Activated CD4-positive, alpha-beta T cell treated with anti-CD3 and anti-CD28 coated beads for 1 hour (primary cell): ENCODE measurements around the gene MRTFA.
"Not testable (repeated sequence)": the region's sequence is repeated elsewhere in the genome, so short reads cannot be mapped to it uniquely, and the experiment has no call there.

Experiments
- DNase-seq: peaks from one replicate; pipeline ENCODE4 v3.0.0-alpha.2; 2020

MRTFA gene

GRCh38 chr22:40593460-40594273 lies 42.9 kb downstream of the MRTFA start:
- no peak for DNase-seq

DNA sequence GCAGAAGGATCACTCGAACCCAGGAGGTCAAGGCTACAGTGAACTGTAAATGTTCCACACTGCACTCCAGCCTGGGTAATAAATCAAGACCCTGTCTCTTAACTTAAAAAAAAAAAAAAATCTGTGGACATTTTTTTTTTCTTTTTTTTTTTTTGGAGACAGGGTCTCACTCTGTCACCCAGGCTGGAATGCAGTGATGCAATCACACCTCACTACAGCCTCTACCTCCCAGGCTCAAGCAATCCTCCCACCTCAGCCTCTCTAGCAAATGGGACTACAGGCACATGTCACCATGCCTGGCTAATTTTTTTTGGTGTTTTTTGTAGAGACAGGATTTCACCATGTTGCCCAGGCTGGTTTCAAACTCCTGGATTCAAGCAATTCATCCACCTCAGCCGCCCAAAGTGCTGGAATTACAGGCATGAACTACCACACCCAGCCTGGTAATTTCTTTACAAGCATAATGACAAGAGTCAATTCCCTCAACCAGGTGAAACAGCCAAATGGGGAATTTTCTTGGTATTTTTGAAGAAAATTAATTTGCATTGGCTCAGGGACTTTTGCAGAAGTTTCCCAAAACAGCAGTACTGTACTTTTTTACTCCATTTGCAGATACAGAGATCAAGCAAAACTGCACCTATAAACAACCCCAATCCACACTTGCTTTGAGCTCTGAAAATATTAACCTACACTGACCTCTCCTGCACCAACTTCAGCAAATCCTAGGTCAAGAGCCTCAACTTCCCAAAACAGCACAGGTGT lies 44.0 kb downstream of the MRTFA start:
- DNase-seq, result no peak

DNA sequence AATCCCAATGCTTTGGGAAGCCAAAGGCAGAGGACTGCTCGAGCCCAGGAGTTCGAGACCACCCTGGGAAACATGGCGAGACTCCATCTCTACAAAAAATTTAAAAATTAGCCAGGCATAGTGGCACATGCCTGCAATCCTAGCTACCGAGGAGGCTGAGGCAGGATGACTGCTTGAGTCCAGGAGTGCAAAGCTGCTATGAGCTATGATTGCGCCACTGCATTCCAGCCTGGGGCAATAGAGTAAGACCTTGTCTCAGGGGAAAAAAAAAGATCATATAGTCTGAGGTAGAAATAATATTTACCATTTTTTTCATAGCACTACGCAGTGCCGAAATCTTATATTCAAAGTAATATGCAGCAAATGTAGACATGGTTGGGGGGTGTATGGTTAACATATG lies 47.8 kb downstream of the MRTFA start:
- DNase-seq, result no peak

GRCh38 chr22:40586781-40587180 lies 49.7 kb downstream of the MRTFA start:
- DNase-seq, result no peak

DNA sequence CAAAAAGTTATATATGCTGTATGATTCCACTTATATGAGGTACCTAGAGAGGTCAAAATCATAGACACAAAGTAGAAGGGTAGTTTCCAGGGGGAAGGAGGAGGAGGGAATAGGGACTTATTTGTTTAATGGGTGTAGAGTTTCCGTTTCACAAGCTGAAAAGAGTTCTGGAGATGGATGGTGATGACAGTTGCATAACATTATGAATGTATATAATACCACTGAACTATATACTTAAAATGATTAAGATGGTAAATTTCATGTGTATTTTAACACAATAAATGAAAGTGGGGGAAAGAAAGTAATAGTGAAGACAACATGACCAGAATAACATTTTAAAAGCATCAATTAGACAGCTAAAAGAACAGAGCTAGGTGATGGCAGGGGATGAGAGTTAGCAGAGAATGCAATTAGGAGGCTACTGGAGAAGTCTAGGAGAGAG lies 51.2 kb downstream of the MRTFA start:
- no peak for DNase-seq

GRCh38 chr22:40584766-40585165 lies 51.8 kb downstream of the MRTFA start:
- DNase-seq, result not testable (repeated sequence)

- DNase-seq, result no peak
Measured at GRCh38 chr22:40583053-40583741, 53.3 kb downstream of the MRTFA start.

- DNase-seq, result no peak
Measured at GRCh38 chr22:40582063-40582462, 54.5 kb downstream of the MRTFA start.

DNA sequence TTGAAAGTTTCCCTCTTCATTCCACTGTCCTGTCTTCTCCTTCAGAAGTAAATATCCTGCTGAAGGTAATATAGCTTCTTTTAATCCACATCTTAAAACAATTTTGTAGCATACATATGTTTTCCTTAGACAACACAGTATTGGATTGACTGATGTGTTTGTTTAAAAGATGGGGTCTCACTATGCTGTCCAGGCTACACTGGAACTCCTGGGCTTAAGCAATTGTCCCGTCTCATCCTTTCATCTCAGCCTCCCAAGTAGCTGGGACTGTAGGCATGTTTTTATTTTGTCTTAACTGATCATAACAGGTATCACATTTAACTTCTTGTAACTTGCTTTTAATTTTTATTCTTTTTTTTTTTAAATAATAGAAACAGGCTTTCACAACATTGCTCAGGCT lies 55.9 kb downstream of the MRTFA start:
- no peak for DNase-seq

DNA sequence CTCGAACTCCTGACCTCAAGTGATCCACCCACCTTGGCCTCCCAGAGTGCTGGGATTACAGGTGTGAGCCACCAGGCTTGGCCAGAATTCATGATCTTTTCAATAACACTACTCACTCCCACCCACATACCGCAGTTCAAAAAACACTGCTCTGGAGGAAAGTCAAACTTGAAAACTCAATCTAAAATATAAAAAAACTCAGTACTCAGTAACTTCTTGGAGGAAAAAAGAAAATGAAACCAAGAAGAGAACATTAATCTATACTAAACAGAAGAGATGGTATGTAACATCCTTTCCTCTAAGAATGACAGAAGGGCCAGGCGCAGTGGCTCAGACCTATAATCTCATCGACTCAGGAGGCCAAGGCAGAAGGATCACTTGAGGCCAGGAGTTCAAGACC lies 58.3 kb downstream of the MRTFA start:
- DNase-seq, result no peak

DNA sequence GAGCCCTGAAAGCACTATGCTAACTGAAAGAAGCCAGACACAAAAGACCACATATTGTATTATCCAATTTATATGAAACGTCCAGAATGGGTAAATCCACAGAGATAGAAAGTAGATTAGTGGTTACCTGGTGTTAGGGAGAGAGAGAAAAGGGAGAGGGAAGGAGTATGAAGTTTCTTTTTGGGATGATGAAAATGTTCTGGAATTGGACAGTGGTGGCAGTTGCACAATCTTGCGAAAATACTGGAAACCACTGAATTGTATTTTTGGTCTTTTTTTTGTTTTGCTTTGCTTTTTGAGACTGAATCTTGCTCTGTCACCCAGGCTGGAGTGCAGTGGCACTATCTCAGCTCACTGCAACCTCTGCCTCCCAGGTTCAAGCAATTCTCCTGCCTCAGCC lies 63.5 kb downstream of the MRTFA start:
- DNase-seq, result no peak

DNA sequence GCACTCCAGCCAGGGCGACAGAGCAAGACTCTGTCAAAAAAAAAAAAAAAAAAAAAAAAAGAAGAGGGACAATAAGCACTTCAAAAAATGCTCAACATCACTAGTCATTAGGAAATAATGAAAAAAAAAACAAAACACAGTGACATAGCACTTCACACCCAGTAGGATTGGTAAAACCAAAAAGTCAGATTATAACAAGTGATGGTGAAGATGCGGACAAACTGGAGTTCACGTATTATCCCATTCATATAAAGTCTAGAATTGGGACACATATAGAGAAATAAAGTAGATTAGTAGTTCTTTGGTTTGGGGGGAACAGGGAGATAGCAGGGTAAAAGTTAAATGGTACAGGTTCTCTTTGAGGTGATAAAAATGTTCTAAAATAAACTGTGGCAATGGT lies 64.6 kb downstream of the MRTFA start:
- no peak for DNase-seq

GRCh38 chr22:40567626-40568328 lies 68.7 kb downstream of the MRTFA start:
- no peak for DNase-seq

DNA sequence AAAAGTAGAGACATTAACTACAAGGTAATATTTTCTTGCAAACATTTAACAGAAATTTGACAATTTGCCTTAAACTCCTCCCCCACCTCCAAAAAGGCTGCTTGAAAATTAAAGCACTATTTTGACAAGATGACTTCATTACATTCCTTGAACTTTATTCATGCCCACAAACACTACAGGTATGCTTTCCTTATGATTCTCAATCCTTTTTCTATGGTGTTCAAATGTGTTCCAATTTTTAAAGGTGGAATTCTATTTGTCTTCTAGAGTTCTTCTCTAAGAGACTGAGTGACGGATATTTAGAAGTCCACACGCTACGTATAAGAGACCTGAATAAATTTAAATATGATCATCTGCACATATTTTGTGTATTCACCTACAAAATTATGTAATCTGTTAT lies 69.4 kb downstream of the MRTFA start:
- no peak for DNase-seq

GRCh38 chr22:40560994-40561515 lies 75.5 kb downstream of the MRTFA start:
- no peak for DNase-seq

DNA sequence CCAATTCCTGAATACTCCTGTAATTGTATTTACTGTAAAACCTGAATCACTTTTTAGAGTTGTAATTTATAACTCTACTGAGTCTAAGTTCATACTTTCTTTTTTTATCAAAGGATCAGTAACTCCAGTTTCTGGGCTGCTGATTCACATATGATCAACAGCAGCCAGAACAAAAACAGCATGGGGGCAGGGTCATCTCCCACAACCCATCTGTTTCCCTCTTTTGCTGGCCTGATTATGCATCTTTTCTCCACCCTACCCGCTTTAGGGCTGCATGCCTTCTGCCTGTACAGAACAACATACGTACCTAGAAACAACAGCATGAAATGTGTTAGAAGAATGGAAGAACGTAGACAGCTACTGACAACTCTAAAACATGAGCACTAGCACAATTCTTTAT lies 76.0 kb downstream of the MRTFA start:
- no peak for DNase-seq

GRCh38 chr22:40557972-40558371 lies 78.5 kb downstream of the MRTFA start:
- no peak for DNase-seq

DNA sequence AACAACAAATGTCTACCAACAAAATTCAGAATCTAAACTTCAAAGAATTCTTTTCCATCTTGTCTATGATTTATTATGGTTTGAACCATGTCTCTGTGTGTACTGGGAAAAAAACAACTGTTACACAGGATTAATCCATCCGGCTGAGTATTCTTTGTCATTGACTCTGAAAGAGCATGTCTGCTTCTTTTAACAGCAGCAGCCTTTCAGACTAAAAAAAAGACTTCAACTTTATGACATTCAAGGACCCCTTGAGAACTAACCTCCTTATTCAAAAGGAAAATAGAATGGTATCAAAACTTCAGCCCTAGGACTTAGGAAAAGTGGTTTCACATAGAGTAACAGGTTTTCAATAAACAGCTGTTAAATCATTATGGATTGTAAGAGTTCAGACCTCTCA lies 79.9 kb downstream of the MRTFA start:
- no peak for DNase-seq

DNA sequence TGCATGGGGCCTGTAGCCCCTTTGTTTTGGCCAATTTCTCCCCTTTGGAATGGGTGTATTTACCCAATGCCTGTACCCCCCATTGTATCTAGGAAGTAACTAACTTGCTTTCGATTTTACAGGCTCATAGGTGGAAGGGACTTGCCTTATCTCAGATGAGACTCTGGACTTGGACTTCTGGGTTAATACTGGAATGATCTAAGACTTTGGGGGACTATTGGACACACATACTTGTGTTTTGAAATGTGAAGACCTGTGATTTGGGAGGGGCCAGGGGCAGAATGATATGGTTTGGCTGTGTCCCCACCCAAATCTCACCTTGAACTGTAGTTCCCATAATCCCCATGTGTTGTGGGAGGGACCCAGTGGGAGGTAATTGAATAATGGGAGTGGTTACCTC lies 82.5 kb downstream of the MRTFA start:
- DNase-seq, result not testable (repeated sequence)

DNA sequence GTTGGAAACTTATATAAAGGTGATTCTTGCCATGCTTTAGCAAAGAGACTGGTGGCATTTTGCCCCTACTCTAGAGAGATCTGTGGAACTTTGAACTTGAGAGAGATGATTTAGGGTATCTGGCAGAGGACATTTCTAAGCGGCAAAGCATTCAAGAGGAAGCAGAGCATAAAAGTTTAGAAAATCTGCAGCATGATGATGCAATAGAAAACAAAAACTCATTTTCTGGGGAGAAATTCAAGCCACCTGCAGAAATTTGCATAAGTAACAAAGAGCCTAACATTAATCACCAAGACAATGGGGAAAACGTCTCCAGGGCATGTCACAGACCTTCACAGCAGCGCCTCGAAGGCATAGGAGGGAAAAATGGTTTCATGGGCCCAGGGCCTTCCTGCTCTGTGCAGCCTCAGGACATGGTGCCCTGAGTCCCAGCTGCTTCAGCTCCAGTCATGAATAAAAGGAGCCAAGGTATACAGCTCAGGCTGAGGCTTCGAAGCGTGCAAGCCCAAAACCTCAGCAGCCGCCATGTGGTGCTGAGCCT lies 83.4 kb downstream of the MRTFA start:
- no peak for DNase-seq

DNA sequence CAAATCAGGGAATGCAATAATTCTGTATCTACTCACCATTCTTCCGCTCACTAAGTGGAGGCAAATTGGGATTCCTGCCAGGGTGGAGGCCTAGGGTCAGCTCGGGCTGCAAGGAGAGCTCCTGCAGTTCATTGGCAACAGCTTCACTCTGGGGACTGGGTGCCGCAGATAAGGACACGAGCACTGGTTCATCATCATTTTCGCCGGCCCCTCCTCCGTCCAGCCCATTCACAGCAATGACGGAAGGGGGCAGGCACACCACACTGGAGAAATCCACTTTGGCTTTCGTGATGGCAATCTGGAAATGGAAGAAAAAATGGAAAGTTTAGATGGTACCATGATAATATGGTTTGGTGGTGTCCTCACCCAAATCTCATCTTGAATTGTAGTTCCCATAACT lies 84.4 kb downstream of the MRTFA start:
- DNase-seq, result no peak

- no peak for DNase-seq
Measured at GRCh38 chr22:40547729-40548143, 88.8 kb downstream of the MRTFA start.

GRCh38 chr22:40544758-40545157 lies 91.8 kb downstream of the MRTFA start:
- DNase-seq, result no peak
